ENCODE measurements around the gene DAAM1. TPM values are rescaled to one million over a fixed set of nuclear protein-coding genes. Genes with fewer than 3 reads are reported as not detected.

The DAAM1 gene
- total and polyA plus RNA-seq, 7 donors, result 5.7 to 37.1 (median 8.9) TPM

- intact Hi-C loops (cut with DNase I), result no loop called here
- 95 to 97% (median 96%) methylated on average over 10 of the region's 10 CpGs for WGBS, 3 donors
- Histone ChIP-seq H3K9me3 (no peaks in the 10 kb centered on the region), H3K27me3 (ENCODE audit: insufficient read depth in 3 of 3, low read length in 2 of 3) (no peaks in the 10 kb centered on the region), H3K27ac (no peak overlapping the region), H3K4me3 (no peak overlapping the region), H3K36me3 (ENCODE audit: insufficient read depth in 1 of 2, low read depth in 1 of 2) (peaks cover 0 to 17% of the 10 kb centered on the region in 2 donors), H3K4me1 (no peaks in the 10 kb centered on the region)
- TF ChIP-seq CTCF (IDR thresholded peaks at IDR 0.05), result no peak
- DNase-seq (no peak), ATAC-seq (no peak)
These were observed 79.5 kb downstream of the DAAM1 start for GRCh38 chr14:59268011-59268410.

- 91 to 96% (median 93%) methylated on average over 5 of the region's 5 CpGs for WGBS, 3 donors
- DNase-seq, result no peak
- H3K9me3 ChIP-seq, result no peaks in the 10 kb centered on the region
- intact Hi-C loops (cut with DNase I), result no loop called here
- ATAC-seq, result no peak
- no peaks in the 10 kb centered on the region for H3K4me1 ChIP-seq
- no peak overlapping the region for H3K4me3 ChIP-seq
- TF ChIP-seq CTCF (IDR thresholded peaks at IDR 0.05), result no peak
- H3K27me3 ChIP-seq (ENCODE audit: insufficient read depth in 3 of 3, low read length in 2 of 3), result no peaks in the 10 kb centered on the region
- H3K36me3 ChIP-seq (ENCODE audit: insufficient read depth in 1 of 2, low read depth in 1 of 2), result peaks cover 0 to 17% of the 10 kb centered on the region in 2 donors
- no peak overlapping the region for H3K27ac ChIP-seq
These were observed 80.4 kb downstream of the DAAM1 start for GRCh38 chr14:59268858-59269257.

GRCh38 chr14:59269466-59269865 is 81.0 kb downstream of the DAAM1 start:
- no peaks in the 10 kb centered on the region for H3K9me3 ChIP-seq
- no peak for TF ChIP-seq CTCF (IDR thresholded peaks at IDR 0.05)
- H3K4me3 ChIP-seq, result no peak overlapping the region
- H3K27ac ChIP-seq, result no peak overlapping the region
- DNase-seq, result no peak
- H3K4me1 ChIP-seq, result peaks cover 3% of the 10 kb centered on the region
- intact Hi-C loops (cut with DNase I), result no loop called here
- no peak for ATAC-seq
- 77 to 83% (median 82%) methylated on average over 3 of the region's 3 CpGs for WGBS, 3 donors
- H3K36me3 ChIP-seq (ENCODE audit: insufficient read depth in 1 of 2, low read depth in 1 of 2), result peaks cover 0 to 13% of the 10 kb centered on the region in 2 donors
- H3K27me3 ChIP-seq (ENCODE audit: insufficient read depth in 3 of 3, low read length in 2 of 3), result no peaks in the 10 kb centered on the region

- intact Hi-C loops (cut with DNase I), result no loop called here
- no peaks in the 10 kb centered on the region for H3K27me3 ChIP-seq (ENCODE audit: insufficient read depth in 3 of 3, low read length in 2 of 3)
- H3K36me3 ChIP-seq (ENCODE audit: insufficient read depth in 1 of 2, low read depth in 1 of 2), result peaks cover 0 to 8% of the 10 kb centered on the region in 2 donors
- no peak for TF ChIP-seq CTCF (IDR thresholded peaks at IDR 0.05)
- H3K4me3 ChIP-seq, result no peak overlapping the region
- 89 to 94% (median 92%) methylated on average over 2 of the region's 2 CpGs for WGBS, 3 donors
- no peaks in the 10 kb centered on the region for H3K9me3 ChIP-seq
- no peak overlapping the region for H3K27ac ChIP-seq
- H3K4me1 ChIP-seq, result peaks cover 17% of the 10 kb centered on the region
- no peak for ATAC-seq
- DNase-seq, result no peak
These were observed 82.8 kb downstream of the DAAM1 start for GRCh38 chr14:59271256-59271655.

GRCh38 chr14:59271734-59272133 is 83.3 kb downstream of the DAAM1 start:
- peaks cover 17% of the 10 kb centered on the region for H3K4me1 ChIP-seq
- no peak for TF ChIP-seq CTCF (IDR thresholded peaks at IDR 0.05)
- ATAC-seq (no peak), DNase-seq (no peak)
- H3K36me3 ChIP-seq (ENCODE audit: insufficient read depth in 1 of 2, low read depth in 1 of 2), result peaks cover 0 to 8% of the 10 kb centered on the region in 2 donors
- H3K27me3 ChIP-seq (ENCODE audit: insufficient read depth in 3 of 3, low read length in 2 of 3), result no peaks in the 10 kb centered on the region
- no peaks in the 10 kb centered on the region for H3K9me3 ChIP-seq
- no peak overlapping the region for H3K4me3 ChIP-seq
- intact Hi-C loops (cut with DNase I), result no loop called here
- 75 to 90% (median 88%) methylated on average over 4 of the region's 4 CpGs for WGBS, 3 donors
- no peak overlapping the region for H3K27ac ChIP-seq
